NCI-H2227 treated with DMSO at 0.1 percent for 48 hours (cell line): ENCODE data around the gene CYB5RL.

Experiments
- DNase-seq: peaks from one replicate; lab custom pipeline; 2025; lab: John Stamatoyannopoulos, UW

Gene CYB5RL

GRCh38 chr1:54159733-54160316, 40.0 kb downstream of the CYB5RL start:
- no peak for DNase-seq

- no peak for DNase-seq
These were observed 41.8 kb downstream of the CYB5RL start for GRCh38 chr1:54158071-54158470.

- DNase-seq: no peak
These were observed 42.4 kb downstream of the CYB5RL start for GRCh38 chr1:54157401-54157800.

GRCh38 chr1:54156986-54157385, 42.8 kb downstream of the CYB5RL start:
- no peak for DNase-seq

GRCh38 chr1:54156201-54156600, 43.6 kb downstream of the CYB5RL start:
- no peak for DNase-seq

GRCh38 chr1:54153535-54154439, 46.0 kb downstream of the CYB5RL start:
- no peak for DNase-seq

GRCh38 chr1:54152696-54153095, 47.1 kb downstream of the CYB5RL start, which contains the start of gene CDCP2:
Gene CDCP2 (minus strand): TSS chr1:54153000. CDS start chr1:54152922, 78 bp downstream.
- DNase-seq: no peak

GRCh38 chr1:54151013-54151412, 48.8 kb downstream of the CYB5RL start:
- DNase-seq: no peak
